ENCODE measurements around the gene SPDYE8.
"Not testable (repeated sequence)": the region's sequence is repeated elsewhere in the genome, so short reads cannot be mapped to it uniquely, and the experiment has no call there.

SPDYE8 gene

DNA sequence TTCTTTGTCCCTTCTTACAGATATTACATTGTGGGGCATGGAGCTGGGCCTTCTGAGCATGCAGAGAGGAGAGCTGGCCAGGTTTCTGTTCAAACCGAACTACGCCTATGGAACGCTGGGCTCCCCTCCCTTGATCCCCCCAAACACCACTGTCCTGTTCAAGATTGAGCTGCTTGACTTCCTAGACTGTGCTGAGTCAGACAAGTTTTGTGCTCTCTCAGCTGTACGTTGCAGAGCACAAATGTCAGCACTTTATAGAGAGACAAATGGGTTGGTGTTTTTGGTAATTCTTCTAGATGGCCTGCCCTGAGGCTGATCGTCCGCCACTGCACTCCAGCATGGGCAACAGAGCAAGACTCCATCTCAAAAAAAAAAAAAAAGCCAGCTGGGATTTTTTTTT, 58.1 kb downstream of the SPDYE8 start:
- H3K27ac Mint-ChIP-seq; H3K4me1 Mint-ChIP-seq (ENCODE audit: low read depth); DNase-seq (ENCODE audit: low spot score); H3K4me3 Mint-ChIP-seq; H3K9me3 Mint-ChIP-seq; H3K36me3 Mint-ChIP-seq (ENCODE audit: low read depth); H3K27me3 Mint-ChIP-seq (ENCODE audit: low read depth): not testable (repeated sequence)
